HepG2 (cell line): ENCODE measurements around the gene NAA30. TPM values are rescaled to one million over a fixed set of nuclear protein-coding genes. Genes with fewer than 3 reads are reported as not detected.
A peak's percentile ranks its signal among the peaks of the same experiment; 100 is the strongest.

Experiments
- CBX2 ChIP-seq, 2 experiments: fragments of 200-600 bp in 1 of 2; sonication (generic); formaldehyde crosslinking in 1 of 2; IDR thresholded peaks; 2 replicates each; pipeline versions ENCODE4 v1.7.0 to v1.8.1; 2018 to 2022; ENCODE audit warnings: low read depth in 2 of 2, low read length in 1 of 2, mild to moderate bottlenecking in 1 of 2, missing genetic modification reagents in 1 of 2
- CEBPB ChIP-seq: IDR thresholded peaks from 2 replicates; pipeline ENCODE4 v1.6.1; 2011; ENCODE audit warnings: low read depth, low read length, improper control_type of control experiment, borderline replicate concordance
- FOSL2 ChIP-seq: sonication (generic); formaldehyde crosslinking; IDR thresholded peaks from 2 replicates; pipeline ENCODE4 v1.4.0; 2020; ENCODE audit warnings: missing genetic modification reagents
- GABPB1 ChIP-seq: IDR thresholded peaks from 2 replicates; pipeline ENCODE4 v1.6.1; 2016; ENCODE audit warnings: mild to moderate bottlenecking, missing genetic modification reagents, moderate library complexity, missing compliant biosample characterization
- HNRNPK ChIP-seq: fragments of 200-400 bp; formaldehyde crosslinking; IDR thresholded peaks from 2 replicates; pipeline ENCODE4 v1.6.1; 2018; ENCODE audit warnings: low read length, low read depth, moderate library complexity, mild to moderate bottlenecking; ENCODE audit not compliant: poor library complexity, severe bottlenecking
- MTA1 ChIP-seq: sonication (generic); formaldehyde crosslinking; IDR thresholded peaks from 2 replicates; pipeline ENCODE4 v1.4.0; 2020; ENCODE audit warnings: missing genetic modification reagents, mild to moderate bottlenecking, borderline replicate concordance
- PHF8 ChIP-seq: sonication (generic); formaldehyde crosslinking; IDR thresholded peaks from 2 replicates; pipeline ENCODE4 v1.5.0; 2020; ENCODE audit warnings: missing genetic modification reagents
- SKI ChIP-seq: fragments of 450-650 bp; IDR thresholded peaks from one replicate; pipeline ENCODE4 v1.6.1; 2018; ENCODE audit warnings: mild to moderate bottlenecking; ENCODE audit not compliant: partially characterized antibody
- SOX5 ChIP-seq: IDR thresholded peaks from 2 replicates; pipeline ENCODE4 v1.6.1; 2016; ENCODE audit warnings: borderline replicate concordance
- SP5 ChIP-seq: IDR thresholded peaks from 2 replicates; pipeline ENCODE4 v1.6.1; 2016; ENCODE audit warnings: low read depth, borderline replicate concordance
- TBL1XR1 ChIP-seq: fragments of 150-350 bp; IDR thresholded peaks from 2 replicates; pipeline ENCODE4 v1.6.1; 2014; ENCODE audit warnings: borderline replicate concordance, low read length; ENCODE audit not compliant: partially characterized antibody
- ZFP90 ChIP-seq: sonication (generic); formaldehyde crosslinking; IDR thresholded peaks from 2 replicates; pipeline ENCODE4 v1.8.0; 2022; ENCODE audit warnings: missing genetic modification reagents, mild to moderate bottlenecking, inconsistent platforms, borderline replicate concordance
- ZIK1 ChIP-seq: sonication (generic); formaldehyde crosslinking; IDR thresholded peaks from 2 replicates; pipeline ENCODE4 v1.5.0; 2020; ENCODE audit warnings: mild to moderate bottlenecking, low read depth, missing genetic modification reagents, borderline replicate concordance
- ZMYM4 ChIP-seq: sonication (generic); formaldehyde crosslinking; IDR thresholded peaks from 2 replicates; pipeline ENCODE4 v1.8.1; 2023; ENCODE audit warnings: mild to moderate bottlenecking, missing genetic modification reagents
- ZNF101 ChIP-seq: sonication (generic); formaldehyde crosslinking; IDR thresholded peaks from 2 replicates; pipeline ENCODE4 v1.4.0; 2020; ENCODE audit warnings: mild to moderate bottlenecking, low read depth, missing genetic modification reagents, borderline replicate concordance
- ZNF136 ChIP-seq: sonication (generic); formaldehyde crosslinking; IDR thresholded peaks from 2 replicates; pipeline ENCODE4 v1.8.1; 2022; ENCODE audit warnings: low read depth, mild to moderate bottlenecking, moderate library complexity, missing genetic modification reagents
- ZNF292 ChIP-seq: sonication (generic); formaldehyde crosslinking; IDR thresholded peaks from 2 replicates; pipeline ENCODE4 v1.8.1; 2022; ENCODE audit warnings: mild to moderate bottlenecking, low read depth, missing genetic modification reagents, borderline replicate concordance
- ZNF34 ChIP-seq: sonication (generic); formaldehyde crosslinking; IDR thresholded peaks from 2 replicates; pipeline ENCODE4 v1.4.0; 2020; ENCODE audit warnings: mild to moderate bottlenecking, missing genetic modification reagents, borderline replicate concordance
- ZNF558 ChIP-seq: sonication (generic); formaldehyde crosslinking; IDR thresholded peaks from 2 replicates; pipeline ENCODE4 v1.9.0; 2022; ENCODE audit warnings: mild to moderate bottlenecking, missing genetic modification reagents, borderline replicate concordance
- ZNF619 ChIP-seq: sonication (generic); formaldehyde crosslinking; IDR thresholded peaks from 2 replicates; pipeline ENCODE4 v1.4.0; 2020; ENCODE audit warnings: mild to moderate bottlenecking, missing genetic modification reagents
- polyA plus RNA-seq, 8 experiments: library from polyadenylated mRNA; depleted of rRNA in 3 of 8; stranded (reverse) in 7 of 8; unstranded in 1 of 8; fragments of >200 nt; fragmentation: Illumina TruSeq in 4 of 8; extraction: Trizol in 4 of 8; gene quantifications; 2 replicates each; pipeline versions ENCODE4 v1.2.1 to v1.2.3, GENCODE V29; 2011 to 2016; ENCODE audit warnings: low read depth in 4 of 8, missing spikeins in 1 of 8, mixed read lengths in 1 of 8; ENCODE audit not compliant: insufficient read depth in 1 of 8
- total RNA-seq, 5 experiments: library from RNA; depleted of rRNA; stranded (reverse); fragments of >200 nt; fragmentation: Illumina TruSeq; extraction: Trizol; gene quantifications; 2 replicates each; pipeline ENCODE4 v1.2.3, GENCODE V29; 2016; ENCODE audit warnings: low read depth in 1 of 5
- TF ChIP-seq, protein P1 (sequence below): sonication (generic); formaldehyde crosslinking; IDR thresholded peaks from 2 replicates; pipeline ENCODE4 v1.4.0; 2020; ENCODE audit warnings: missing genetic modification reagents; ENCODE audit errors: not compliant biosample characterization
- TF ChIP-seq, protein P2 (sequence below): sonication (generic); formaldehyde crosslinking; IDR thresholded peaks from 2 replicates; pipeline ENCODE4 v1.8.0; 2022; ENCODE audit warnings: low read depth, missing genetic modification reagents
- TF ChIP-seq, protein P3 (sequence below): sonication (generic); formaldehyde crosslinking; IDR thresholded peaks from 2 replicates; pipeline ENCODE4 v1.4.0; 2020; ENCODE audit warnings: missing genetic modification reagents
- TF ChIP-seq, protein P4 (sequence below): sonication (generic); formaldehyde crosslinking; IDR thresholded peaks from 2 replicates; pipeline ENCODE4 v1.8.0; 2022; ENCODE audit warnings: mild to moderate bottlenecking, missing genetic modification reagents, moderate library complexity

The NAA30 gene
- total and polyA plus RNA-seq, 2 of the 13 experiments (the other 11 are each of a cell fraction or from before 2014, with no cell fraction given), result 10.8 to 18.4 TPM

DNA sequence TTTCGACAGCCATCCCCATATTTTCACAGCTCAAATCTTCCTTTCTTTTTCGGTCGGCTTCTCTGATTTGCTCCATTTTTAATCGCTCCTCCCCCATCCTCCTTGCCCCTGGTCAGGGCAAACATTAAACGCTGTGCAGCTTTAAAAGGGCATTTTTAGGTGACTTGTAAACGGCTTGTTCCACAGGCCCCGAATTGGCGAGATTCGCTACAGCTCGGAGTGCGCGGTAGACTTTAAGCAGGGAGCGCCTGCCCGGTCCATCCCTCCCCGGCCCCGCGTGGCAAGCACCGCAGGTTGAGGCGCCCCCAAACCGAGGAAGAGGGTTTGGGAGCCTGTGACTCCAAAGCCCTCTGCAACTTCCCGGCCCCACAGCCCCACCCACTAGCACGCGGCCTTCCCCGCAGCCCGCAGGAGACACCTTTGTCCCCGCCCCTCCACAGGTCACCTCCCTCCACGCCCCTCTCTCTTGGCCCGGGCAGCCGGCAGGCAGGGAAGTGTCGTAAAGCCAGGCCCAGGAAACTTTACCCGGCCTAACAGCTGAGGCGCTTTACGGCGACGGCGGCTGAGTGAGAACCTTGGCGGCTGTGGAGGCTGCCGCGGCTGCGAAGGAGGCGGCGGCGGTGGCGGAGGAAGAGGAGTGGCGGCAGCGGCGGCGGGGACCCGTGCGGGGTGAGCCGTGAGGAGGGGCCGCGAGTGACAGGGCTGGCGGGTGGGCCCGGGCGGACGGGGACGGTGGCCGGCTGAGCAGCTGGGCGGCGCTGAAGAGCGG is at the start of gene NAA30 (continued):
- peak; percentile 31; the same call in 1 of the 2 replicates for TF ChIP-seq ZNF34 (CRISPR knock-in tag)
- TF ChIP-seq ZMYM4, result peak; percentile 69
- TF ChIP-seq, protein P1, sequence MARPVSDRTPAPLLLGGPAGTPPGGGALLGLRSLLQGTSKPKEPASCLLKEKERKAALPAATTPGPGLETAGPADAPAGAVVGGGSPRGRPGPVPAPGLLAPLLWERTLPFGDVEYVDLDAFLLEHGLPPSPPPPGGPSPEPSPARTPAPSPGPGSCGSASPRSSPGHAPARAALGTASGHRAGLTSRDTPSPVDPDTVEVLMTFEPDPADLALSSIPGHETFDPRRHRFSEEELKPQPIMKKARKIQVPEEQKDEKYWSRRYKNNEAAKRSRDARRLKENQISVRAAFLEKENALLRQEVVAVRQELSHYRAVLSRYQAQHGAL (CRISPR knock-in tag), result no peak
- TF ChIP-seq ZFP90, result peak; percentile 4; the same call in 1 of the 2 replicates
- no peak; the same call in 1 of the 2 replicates for TF ChIP-seq ZNF292 (CRISPR knock-in tag)
- 0 out of 2 replicates have a peak, but pooled peaks have one; percentile 8 for TF ChIP-seq ZNF101 (CRISPR knock-in tag)
- no peak; the same call in 1 of the 2 replicates for TF ChIP-seq SOX5
- TF ChIP-seq ZNF136, result no peak
- TF ChIP-seq CEBPB, result no peak
- TF ChIP-seq ZNF619 (CRISPR knock-in tag), result peak; percentile 39; the same call in 1 of the 2 replicates
- peak; percentile 74 for TF ChIP-seq PHF8
- TF ChIP-seq, protein P2, sequence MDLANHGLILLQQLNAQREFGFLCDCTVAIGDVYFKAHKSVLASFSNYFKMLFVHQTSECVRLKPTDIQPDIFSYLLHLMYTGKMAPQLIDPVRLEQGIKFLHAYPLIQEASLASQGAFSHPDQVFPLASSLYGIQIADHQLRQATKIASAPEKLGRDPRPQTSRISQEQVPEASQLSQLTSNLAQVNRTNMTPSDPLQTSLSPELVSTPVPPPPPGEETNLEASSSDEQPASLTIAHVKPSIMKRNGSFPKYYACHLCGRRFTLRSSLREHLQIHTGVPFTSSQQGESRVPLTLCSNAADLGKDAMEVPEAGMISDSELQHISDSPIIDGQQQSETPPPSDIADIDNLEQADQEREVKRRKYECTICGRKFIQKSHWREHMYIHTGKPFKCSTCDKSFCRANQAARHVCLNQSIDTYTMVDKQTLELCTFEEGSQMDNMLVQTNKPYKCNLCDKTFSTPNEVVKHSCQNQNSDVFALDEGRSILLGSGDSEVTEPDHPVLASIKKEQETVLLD (CRISPR knock-in tag), result peak; percentile 35; the same call in 1 of the 2 replicates
- TF ChIP-seq CBX2 (IDR thresholded peaks at IDR 0.05; ENCODE audit: low read depth, low read length), result no peak
- no peak for TF ChIP-seq CBX2 (CRISPR knock-in tag; IDR thresholded peaks at IDR 0.05; ENCODE audit: low read depth)
- TF ChIP-seq ZNF558, result peak; percentile 22; the same call in 1 of the 2 replicates
- peak; percentile 62; the same call in 1 of the 2 replicates for TF ChIP-seq SP5 (CRISPR knock-in tag)
- peak; percentile 32; the same call in 1 of the 2 replicates for TF ChIP-seq FOSL2
- no peak for TF ChIP-seq TBL1XR1
- 0 out of 2 replicates have a peak, but pooled peaks have one; percentile 53 for TF ChIP-seq ZIK1 (CRISPR knock-in tag)
- TF ChIP-seq, protein P3, sequence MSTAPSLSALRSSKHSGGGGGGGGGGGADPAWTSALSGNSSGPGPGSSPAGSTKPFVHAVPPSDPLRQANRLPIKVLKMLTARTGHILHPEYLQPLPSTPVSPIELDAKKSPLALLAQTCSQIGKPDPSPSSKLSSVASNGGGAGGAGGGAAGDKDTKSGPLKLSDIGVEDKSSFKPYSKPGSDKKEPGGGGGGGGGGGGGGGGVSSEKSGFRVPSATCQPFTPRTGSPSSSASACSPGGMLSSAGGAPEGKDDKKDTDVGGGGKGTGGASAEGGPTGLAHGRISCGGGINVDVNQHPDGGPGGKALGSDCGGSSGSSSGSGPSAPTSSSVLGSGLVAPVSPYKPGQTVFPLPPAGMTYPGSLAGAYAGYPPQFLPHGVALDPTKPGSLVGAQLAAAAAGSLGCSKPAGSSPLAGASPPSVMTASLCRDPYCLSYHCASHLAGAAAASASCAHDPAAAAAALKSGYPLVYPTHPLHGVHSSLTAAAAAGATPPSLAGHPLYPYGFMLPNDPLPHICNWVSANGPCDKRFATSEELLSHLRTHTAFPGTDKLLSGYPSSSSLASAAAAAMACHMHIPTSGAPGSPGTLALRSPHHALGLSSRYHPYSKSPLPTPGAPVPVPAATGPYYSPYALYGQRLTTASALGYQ (CRISPR knock-in tag), result no peak
- peak; percentile 47 for TF ChIP-seq SKI
- TF ChIP-seq, protein P4, sequence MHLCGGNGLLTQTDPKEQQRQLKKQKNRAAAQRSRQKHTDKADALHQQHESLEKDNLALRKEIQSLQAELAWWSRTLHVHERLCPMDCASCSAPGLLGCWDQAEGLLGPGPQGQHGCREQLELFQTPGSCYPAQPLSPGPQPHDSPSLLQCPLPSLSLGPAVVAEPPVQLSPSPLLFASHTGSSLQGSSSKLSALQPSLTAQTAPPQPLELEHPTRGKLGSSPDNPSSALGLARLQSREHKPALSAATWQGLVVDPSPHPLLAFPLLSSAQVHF (CRISPR knock-in tag), result 0 out of 2 replicates have a peak, but pooled peaks have one; percentile 2
- peak; percentile 75 for TF ChIP-seq MTA1
- peak; percentile 76 for TF ChIP-seq GABPB1 (CRISPR knock-in tag)
- peak; percentile 86 for TF ChIP-seq HNRNPK
